HG03045 (cell line): ENCODE data around the gene MAST3.

ENCODE experiments used
- ATAC-seq: cut with Tn5 transposase; IDR thresholded peaks from one replicate; pipeline ENCODE4 v1.9.1; 2021; ENCODE audit warnings: mild to moderate bottlenecking, moderate library complexity; ENCODE audit not compliant: unreplicated experiment

The MAST3 gene

GRCh38 chr19:18097217-18097992, at the start of gene MAST3:
TSS of gene MAST3 (plus strand) at chr19:18097778. CDS start at chr19:18097793, 15 bp downstream.
- ATAC-seq, result peak; percentile 69

GRCh38 chr19:18049385-18049784, 48.2 kb upstream of the MAST3 start:
- ATAC-seq, result no peak

GRCh38 chr19:18051887-18052286, 45.7 kb upstream of the MAST3 start:
- no peak for ATAC-seq

- no peak for ATAC-seq
These were observed 43.9 kb upstream of the MAST3 start for GRCh38 chr19:18053576-18054219.

- no peak for ATAC-seq
These were observed 41.6 kb upstream of the MAST3 start for GRCh38 chr19:18055967-18056366.

- no peak for ATAC-seq
These were observed 40.0 kb upstream of the MAST3 start for GRCh38 chr19:18057557-18057956.

GRCh38 chr19:18058208-18059009, 39.2 kb upstream of the MAST3 start:
- ATAC-seq, result no peak

- ATAC-seq, result no peak
These were observed 38.3 kb upstream of the MAST3 start for GRCh38 chr19:18059297-18059696.

GRCh38 chr19:18059902-18060301, 37.7 kb upstream of the MAST3 start:
- no peak for ATAC-seq

- no peak for ATAC-seq
These were observed 37.1 kb upstream of the MAST3 start for GRCh38 chr19:18060472-18060871.

- no peak for ATAC-seq
These were observed 35.5 kb upstream of the MAST3 start for GRCh38 chr19:18062028-18062427.

- no peak for ATAC-seq
These were observed 34.1 kb upstream of the MAST3 start for GRCh38 chr19:18063463-18063862.

- ATAC-seq, result no peak
These were observed 32.4 kb upstream of the MAST3 start for GRCh38 chr19:18065173-18065495.

GRCh38 chr19:18068395-18068794, 29.2 kb upstream of the MAST3 start:
- no peak for ATAC-seq

GRCh38 chr19:18069383-18069782, 28.2 kb upstream of the MAST3 start:
- no peak for ATAC-seq

- no peak for ATAC-seq
These were observed 27.4 kb upstream of the MAST3 start for GRCh38 chr19:18070181-18070580.

- no peak for ATAC-seq
These were observed 25.2 kb upstream of the MAST3 start for GRCh38 chr19:18072335-18072734.

- no peak for ATAC-seq
These were observed 24.4 kb upstream of the MAST3 start for GRCh38 chr19:18073197-18073596.

GRCh38 chr19:18074192-18074591, 23.4 kb upstream of the MAST3 start:
- no peak for ATAC-seq

- no peak for ATAC-seq
These were observed 13.5 kb upstream of the MAST3 start for GRCh38 chr19:18083929-18084684.
